ENCODE results near the gene TYMS. TPM values are rescaled to one million over a fixed set of nuclear protein-coding genes. Genes with fewer than 3 reads are reported as not detected.
A peak's percentile ranks its signal among the peaks of the same experiment; 100 is the strongest.
"Not testable (repeated sequence)": the region's sequence is repeated elsewhere in the genome, so short reads cannot be mapped to it uniquely, and the experiment has no call there.

The TYMS gene
- total and polyA plus RNA-seq, 9 of the 15 experiments (the other 6 are each of a cell fraction or from before 2014, with no cell fraction given): 69.1 to 409 (median 175) TPM

GRCh38 chr18:681985-682384, 24.5 kb downstream of the TYMS start:
- H3K4me3 ChIP-seq: no peak overlapping the region
- ChIA-PET CTCF (ENCODE audit: low intra/inter-chr PET ratio) (no interaction called here), POLR2A (interaction anchor here (0.7 to 3.0 kb wide), 5 partner anchors 9 to 116 kb away, joined by 3 to 12 read pairs (median 9); no protein-coding TSS in a partner anchor)
- WGBS (ENCODE audit: insufficient coverage, low coverage, missing lambda C conversion rate): 84% methylated on average over 5 of the region's 5 CpGs
- no peaks in the 10 kb centered on the region for H3K27me3 ChIP-seq (ENCODE audit: control insufficient read depth in 2 of 2, insufficient read depth in 2 of 2, low read length in 2 of 2)
- H2AFZ ChIP-seq (ENCODE audit: low read depth, low read length): no peak overlapping the region
- H3K9me1 ChIP-seq (ENCODE audit: control insufficient read depth, insufficient read depth, low read length): no peaks in the 10 kb centered on the region
- H3K4me2 ChIP-seq (ENCODE audit: insufficient read depth, low read length): no peak overlapping the region
- intact Hi-C loops (cut with micrococcal nuclease): no loop called here
- peaks cover 86% of the 10 kb centered on the region; the same call in 2 of the 3 replicates for H3K36me3 ChIP-seq (ENCODE audit: control insufficient read depth, insufficient read depth, low read length)
- H3K79me2 ChIP-seq (ENCODE audit: control insufficient read depth, insufficient read depth, low read length): no peaks in the 10 kb centered on the region
- ATAC-seq (no peak), FAIRE-seq (peak; percentile 52), DNase-seq (ENCODE audit: extremely low read depth in 1 of 4, low spot score in 3 of 4) (no peak)
- BruUV-seq (replicated peaks): no TSS peak
- no peaks in the 10 kb centered on the region for H3K9me3 ChIP-seq (replicated peaks; ENCODE audit: control insufficient read depth, insufficient read depth, low read depth, low read length)
- H4K20me1 ChIP-seq (replicated peaks; ENCODE audit: control insufficient read depth, insufficient read depth, low read length): no peaks in the 10 kb centered on the region
- peaks cover 0 to 18% of the 10 kb centered on the region in 2 experiments; a peak in 3 of 5 replicates for H3K4me1 ChIP-seq (replicated peaks in 1 of 2; ENCODE audit: control insufficient read depth in 2 of 2, insufficient read depth in 2 of 2, low read length in 2 of 2)
- TF ChIP-seq HSF4 (CRISPR knock-in tag; IDR thresholded peaks at IDR 0.05; ENCODE audit: borderline replicate concordance) (no peak), TEAD4 (IDR thresholded peaks at IDR 0.05; ENCODE audit: low read length) (no peak), TEAD4 (CRISPR knock-in tag; IDR thresholded peaks at IDR 0.05; ENCODE audit: borderline replicate concordance) (peak; percentile 5; the same call in 1 of the 2 replicates)
- H3K27ac ChIP-seq (ENCODE audit: extremely low read depth, low read depth, low read length): no peak overlapping the region
- H3K9ac ChIP-seq (ENCODE audit: insufficient read depth in 1 of 2, low read depth in 2 of 2, low read length in 2 of 2): no peak overlapping the region
- in situ Hi-C loops (cut with MboI): no loop called here

- H3K79me2 ChIP-seq (ENCODE audit: control insufficient read depth, insufficient read depth, low read length); H2AFZ ChIP-seq (ENCODE audit: low read depth, low read length); H3K9me1 ChIP-seq (ENCODE audit: control insufficient read depth, insufficient read depth, low read length); FAIRE-seq; H4K20me1 ChIP-seq (replicated peaks; ENCODE audit: control insufficient read depth, insufficient read depth, low read length); H3K9me3 ChIP-seq (replicated peaks; ENCODE audit: control insufficient read depth, insufficient read depth, low read depth, low read length); H3K27ac ChIP-seq (ENCODE audit: extremely low read depth, low read depth, low read length); ATAC-seq; H3K4me2 ChIP-seq (ENCODE audit: insufficient read depth, low read length); intact Hi-C loops (cut with micrococcal nuclease); H3K27me3 ChIP-seq (ENCODE audit: control insufficient read depth in 2 of 2, insufficient read depth in 2 of 2, low read length in 2 of 2); in situ Hi-C loops (cut with MboI); H3K4me3 ChIP-seq; H3K9ac ChIP-seq (ENCODE audit: insufficient read depth in 1 of 2, low read depth in 2 of 2, low read length in 2 of 2); BruUV-seq (replicated peaks): not testable (repeated sequence)
- WGBS (ENCODE audit: insufficient coverage, low coverage, missing lambda C conversion rate): 53% methylated on average over 9 of the region's 9 CpGs
- DNase-seq (ENCODE audit: extremely low read depth in 1 of 4, low spot score in 3 of 4): peak in 1 of 4 experiments; percentile 37
- TF ChIP-seq USF2 (CRISPR knock-in tag; IDR thresholded peaks at IDR 0.05): peak; percentile 23; the same call in 1 of the 2 replicates
- TF ChIP-seq ZNF384 (IDR thresholded peaks at IDR 0.05; ENCODE audit: low read depth, low read length): 0 out of 2 replicates have a peak, but pooled peaks have one; percentile 24
- 0 out of 2 replicates have a peak, but pooled peaks have one; percentile 4 for TF ChIP-seq NCOR1 (IDR thresholded peaks at IDR 0.05)
- 0 out of 2 replicates have a peak, but pooled peaks have one; percentile 20 for TF ChIP-seq CBFA2T2 (conservative IDR thresholded peaks at IDR 0.05)
- TF ChIP-seq TCF3 (CRISPR knock-in tag; IDR thresholded peaks at IDR 0.05): peak; percentile 42
- TF ChIP-seq CBFA2T3 (IDR thresholded peaks at IDR 0.05): peak; percentile 52; the same call in 1 of the 2 replicates
- CTCF ChIA-PET (ENCODE audit: low intra/inter-chr PET ratio): interaction anchor here (0.7 kb wide), 1 partner anchor 11 kb away, joined by 4 read pairs; no protein-coding TSS in a partner anchor
- H3K36me3 ChIP-seq (ENCODE audit: control insufficient read depth, insufficient read depth, low read length): peaks cover 86% of the 10 kb centered on the region; the same call in 2 of the 3 replicates
- H3K4me1 ChIP-seq (replicated peaks in 1 of 2; ENCODE audit: control insufficient read depth in 2 of 2, insufficient read depth in 2 of 2, low read length in 2 of 2): peaks cover 0 to 18% of the 10 kb centered on the region in 2 experiments; a peak in 3 of 5 replicates
- POLR2A ChIA-PET: interaction anchor here (0.7 to 3.0 kb wide), 5 partner anchors 9 to 116 kb away, joined by 3 to 12 read pairs (median 9); no protein-coding TSS in a partner anchor
Observed at GRCh38 chr18:682416-682815, 25.0 kb downstream of the TYMS start.
